Kidney (tissue), 14 donors: ENCODE results near the gene ANKZF1. TPM values are rescaled to one million over a fixed set of nuclear protein-coding genes. Genes with fewer than 3 reads are reported as not detected.

ENCODE experiments used
- DNase-seq, 5 donors: peaks; one replicate each; pipeline ENCODE4 v3.0.0-alpha.2; 2013 to 2020
- FAIRE-seq: peaks from 2 replicates; lab custom pipeline; 2012; peaks lifted over from hg19 to GRCh38; lab: Jason Lieb, UNC
- H3K27ac ChIP-seq, 2 donors: one replicate each; pipeline ENCODE4 v1.7.0; 2013; ENCODE audit warnings: low read depth in 2 of 2, low read length in 2 of 2, inconsistent platforms in 1 of 2
- H3K27me3 ChIP-seq: one replicate; pipeline ENCODE4 v1.7.1; 2013; ENCODE audit warnings: low read length, inconsistent platforms; ENCODE audit not compliant: control insufficient read depth, insufficient read depth
- H3K36me3 ChIP-seq, 3 donors: one replicate each; pipeline versions ENCODE4 v1.7.0 to v1.7.1; 2013; ENCODE audit warnings: low read length in 3 of 3, control low read depth in 1 of 3, inconsistent platforms in 1 of 3; ENCODE audit not compliant: insufficient read depth in 3 of 3, control insufficient read depth in 2 of 3
- H3K4me1 ChIP-seq, 3 donors: one replicate each; pipeline versions ENCODE4 v1.7.0 to v1.7.1; 2013; ENCODE audit warnings: low read length in 3 of 3, inconsistent platforms in 1 of 3, low read depth in 1 of 3; ENCODE audit not compliant: control insufficient read depth in 2 of 3, insufficient read depth in 2 of 3
- H3K4me3 ChIP-seq, 3 donors: one replicate each; pipeline versions ENCODE4 v1.7.0 to v1.8.1; 2013; ENCODE audit warnings: low read length in 3 of 3, control low read depth in 1 of 3, inconsistent platforms in 1 of 3
- H3K9ac ChIP-seq, 3 donors: one replicate each; pipeline versions ENCODE4 v1.7.0 to v1.7.1; 2013; ENCODE audit warnings: low read length in 3 of 3, control low read depth in 1 of 3, inconsistent platforms in 1 of 3
- H3K9me3 ChIP-seq, 3 donors: one replicate each; pipeline versions ENCODE4 v1.7.0 to v1.7.1; 2013; ENCODE audit warnings: low read length in 3 of 3, control low read depth in 1 of 3, inconsistent platforms in 1 of 3; ENCODE audit not compliant: control insufficient read depth in 2 of 3, insufficient read depth in 1 of 3
- CTCF ChIP-seq: IDR thresholded peaks from 3 replicates; pipeline ENCODE4 v1.5.1; 2012; ENCODE audit warnings: mild to moderate bottlenecking, moderate library complexity, borderline replicate concordance; ENCODE audit not compliant: insufficient read depth; ENCODE audit errors: extremely low read depth
- intact Hi-C: fragments of 100-400 bp; cut with DNase I; formaldehyde crosslinking; loops from one replicate; pipeline ENCODE4 v1.11.1; 2022
- polyA plus RNA-seq: library from polyadenylated mRNA; stranded (reverse); fragments of 350-450 nt; fragmentation: Illumina TruSeq; extraction: RNeasy Lipid Tissue Mini Kit (QIAGEN cat#74804); gene quantifications from one replicate; pipeline ENCODE4 v1.2.3, GENCODE V29; 2014; ENCODE audit warnings: low read depth, low replicate concordance; ENCODE audit not compliant: insufficient read depth
- total RNA-seq: library from RNA; stranded (reverse); fragmentation: NEBNext Ultra II Directional; extraction: Animal tissue kit (Norgen Biotek cat#: 25700); gene quantifications from one replicate; pipeline ENCODE4 v1.2.1, GENCODE V29; 2021
- donor health status: control.
- donor health status: control.
- donor health status: control.
- donor health status: control.
- donor health status: control.
- donor health status: DM: yes; HTN: yes; CAD: no.
- donor health status: Normal renal cell carcinoma (clear cell type).

Gene ANKZF1
- total and polyA plus RNA-seq, 2 donors from 2014 or later: 26.6 to 48.9 TPM

- no peaks in the 10 kb centered on the region for H3K9me3 ChIP-seq
- H3K27ac ChIP-seq: no peak overlapping the region
- H3K36me3 ChIP-seq: peaks cover 10 to 44% (median 39%) of the 10 kb centered on the region in 3 donors
- TF ChIP-seq CTCF: no peak
- FAIRE-seq (no peak), DNase-seq (no peak)
- H3K4me3 ChIP-seq: no peak overlapping the region
- H3K9ac ChIP-seq: no peak overlapping the region
- no peaks in the 10 kb centered on the region for H3K27me3 ChIP-seq
- intact Hi-C loops: no loop called here
- H3K4me1 ChIP-seq: peaks cover 0 to 9% (median 8%) of the 10 kb centered on the region in 3 donors
Measured at GRCh38 chr2:219184121-219184520, 45.5 kb upstream of the ANKZF1 start.

GRCh38 chr2:219186754-219187456, 42.7 kb upstream of the ANKZF1 start:
- no peak for TF ChIP-seq CTCF
- Histone ChIP-seq H3K9me3 (no peaks in the 10 kb centered on the region), H3K36me3 (peaks cover 5 to 20% (median 18%) of the 10 kb centered on the region in 3 donors), H3K4me3 (no peak overlapping the region), H3K4me1 (peaks cover 0 to 6% (median 0%) of the 10 kb centered on the region in 3 donors), H3K27me3 (no peaks in the 10 kb centered on the region), H3K27ac (no peak overlapping the region), H3K9ac (no peak overlapping the region)
- FAIRE-seq: no peak
- intact Hi-C loops: no loop called here
- DNase-seq: no peak

- Histone ChIP-seq H3K36me3 (no peaks in the 10 kb centered on the region), H3K27me3 (no peaks in the 10 kb centered on the region), H3K9ac (no peak overlapping the region), H3K9me3 (no peaks in the 10 kb centered on the region), H3K4me3 (no peak overlapping the region), H3K27ac (no peak overlapping the region), H3K4me1 (no peaks in the 10 kb centered on the region)
- FAIRE-seq (no peak), DNase-seq (no peak)
- intact Hi-C loops: no loop called here
- TF ChIP-seq CTCF: no peak
Measured at GRCh38 chr2:219197388-219197787, 32.2 kb upstream of the ANKZF1 start.
